HepG2 (cell line): Measurements from ENCODE around the gene DNAAF8. TPM values are rescaled to one million over a fixed set of nuclear protein-coding genes. Genes with fewer than 3 reads are reported as not detected.

Experiments used
- BRCA1 ChIP-seq: sonication (generic); formaldehyde crosslinking; IDR thresholded peaks from 2 replicates; pipeline ENCODE4 v1.4.0; 2020; ENCODE audit warnings: missing genetic modification reagents
- CAMTA2 ChIP-seq: sonication (generic); formaldehyde crosslinking; IDR thresholded peaks from 2 replicates; pipeline ENCODE4 v1.4.0; 2020; ENCODE audit warnings: mild to moderate bottlenecking, missing genetic modification reagents, borderline replicate concordance
- PAX8 ChIP-seq: sonication (generic); formaldehyde crosslinking; IDR thresholded peaks from 2 replicates; pipeline ENCODE4 v1.8.0; 2022; ENCODE audit warnings: mild to moderate bottlenecking, missing genetic modification reagents, borderline replicate concordance
- PHF20 ChIP-seq: sonication (generic); formaldehyde crosslinking; IDR thresholded peaks from 2 replicates; pipeline ENCODE4 v1.5.0; 2020; ENCODE audit warnings: mild to moderate bottlenecking, missing genetic modification reagents
- POGZ ChIP-seq: sonication (generic); formaldehyde crosslinking; IDR thresholded peaks from 2 replicates; pipeline ENCODE4 v1.4.0; 2020; ENCODE audit warnings: mild to moderate bottlenecking, missing genetic modification reagents
- POLR2G ChIP-seq: fragments of 200-400 bp; formaldehyde crosslinking; IDR thresholded peaks from 2 replicates; pipeline ENCODE4 v1.6.1; 2018; ENCODE audit warnings: mild to moderate bottlenecking, low read depth, low read length, moderate library complexity
- RFXAP ChIP-seq: sonication (generic); formaldehyde crosslinking; IDR thresholded peaks from 2 replicates; pipeline ENCODE4 v1.4.0; 2020; ENCODE audit warnings: missing genetic modification reagents, borderline replicate concordance
- SMC3 ChIP-seq: IDR thresholded peaks from 2 replicates; pipeline ENCODE4 v1.6.1; 2011; ENCODE audit warnings: low read length, improper control_type of control experiment
- SOX6 ChIP-seq, 2 experiments: fragments of 450-650 bp in 1 of 2; sonication (generic) in 1 of 2; formaldehyde crosslinking in 1 of 2; IDR thresholded peaks; 2 replicates each; pipeline versions ENCODE4 v1.4.0 to v1.6.1; 2017 to 2020; ENCODE audit warnings: antibody characterized with exemption in 1 of 2, mild to moderate bottlenecking in 1 of 2, missing genetic modification reagents in 1 of 2
- ZBTB38 ChIP-seq: sonication (generic); formaldehyde crosslinking; IDR thresholded peaks from 2 replicates; pipeline ENCODE4 v1.5.1; 2020; ENCODE audit warnings: mild to moderate bottlenecking, missing genetic modification reagents
- ZNF264 ChIP-seq: sonication (generic); formaldehyde crosslinking; IDR thresholded peaks from 2 replicates; pipeline ENCODE4 v1.4.0; 2020; ENCODE audit warnings: missing genetic modification reagents
- ZNF329 ChIP-seq: sonication (generic); formaldehyde crosslinking; IDR thresholded peaks from 2 replicates; pipeline ENCODE4 v1.9.0; 2021; ENCODE audit warnings: low read depth, mild to moderate bottlenecking, missing genetic modification reagents
- ZNF484 ChIP-seq: sonication (generic); formaldehyde crosslinking; IDR thresholded peaks from 2 replicates; pipeline ENCODE4 v1.5.1; 2020; ENCODE audit warnings: mild to moderate bottlenecking, low read depth, missing genetic modification reagents, borderline replicate concordance
- ZNF761 ChIP-seq: sonication (generic); formaldehyde crosslinking; conservative IDR thresholded peaks from 2 replicates; pipeline ENCODE4 v1.4.0; 2020; ENCODE audit warnings: mild to moderate bottlenecking, missing genetic modification reagents
- ZSCAN31 ChIP-seq: sonication (generic); formaldehyde crosslinking; IDR thresholded peaks from 2 replicates; pipeline ENCODE4 v1.5.0; 2020; ENCODE audit warnings: low read depth, mild to moderate bottlenecking, missing genetic modification reagents
- polyA plus RNA-seq, 8 experiments: library from polyadenylated mRNA; depleted of rRNA in 3 of 8; stranded (reverse) in 7 of 8; unstranded in 1 of 8; fragments of >200 nt; fragmentation: Illumina TruSeq in 4 of 8; extraction: Trizol in 4 of 8; gene quantifications; 2 replicates each; pipeline versions ENCODE4 v1.2.1 to v1.2.3, GENCODE V29; 2011 to 2016; ENCODE audit warnings: low read depth in 4 of 8, missing spikeins in 1 of 8, mixed read lengths in 1 of 8; ENCODE audit not compliant: insufficient read depth in 1 of 8
- total RNA-seq, 5 experiments: library from RNA; depleted of rRNA; stranded (reverse); fragments of >200 nt; fragmentation: Illumina TruSeq; extraction: Trizol; gene quantifications; 2 replicates each; pipeline ENCODE4 v1.2.3, GENCODE V29; 2016; ENCODE audit warnings: low read depth in 1 of 5
- TF ChIP-seq, protein P1 (sequence below): IDR thresholded peaks from 2 replicates; pipeline ENCODE4 v1.6.1; 2016; ENCODE audit warnings: mild to moderate bottlenecking, missing biosample characterization, missing genetic modification reagents
- TF ChIP-seq, protein P2 (sequence below): sonication (generic); formaldehyde crosslinking; IDR thresholded peaks from 2 replicates; pipeline ENCODE4 v1.8.1; 2022; ENCODE audit warnings: mild to moderate bottlenecking, missing genetic modification reagents
- TF ChIP-seq, protein P3 (sequence below): sonication (generic); formaldehyde crosslinking; IDR thresholded peaks from 2 replicates; pipeline ENCODE4 v1.4.0; 2020; ENCODE audit warnings: mild to moderate bottlenecking, missing genetic modification reagents
- TF ChIP-seq, protein P4 (sequence below): sonication (generic); formaldehyde crosslinking; conservative IDR thresholded peaks from 2 replicates; pipeline ENCODE4 v1.8.0; 2022; ENCODE audit warnings: mild to moderate bottlenecking, moderate library complexity, missing genetic modification reagents
- TF ChIP-seq, protein P5 (sequence below): sonication (generic); formaldehyde crosslinking; IDR thresholded peaks from 2 replicates; pipeline ENCODE4 v1.5.1; 2020; ENCODE audit warnings: mild to moderate bottlenecking, missing genetic modification reagents, moderate library complexity

The DNAAF8 gene
- total and polyA plus RNA-seq, 2 of the 13 experiments (the other 11 are each of a cell fraction or from before 2014, with no cell fraction given), result 0.44 TPM; not detected in 1

DNA sequence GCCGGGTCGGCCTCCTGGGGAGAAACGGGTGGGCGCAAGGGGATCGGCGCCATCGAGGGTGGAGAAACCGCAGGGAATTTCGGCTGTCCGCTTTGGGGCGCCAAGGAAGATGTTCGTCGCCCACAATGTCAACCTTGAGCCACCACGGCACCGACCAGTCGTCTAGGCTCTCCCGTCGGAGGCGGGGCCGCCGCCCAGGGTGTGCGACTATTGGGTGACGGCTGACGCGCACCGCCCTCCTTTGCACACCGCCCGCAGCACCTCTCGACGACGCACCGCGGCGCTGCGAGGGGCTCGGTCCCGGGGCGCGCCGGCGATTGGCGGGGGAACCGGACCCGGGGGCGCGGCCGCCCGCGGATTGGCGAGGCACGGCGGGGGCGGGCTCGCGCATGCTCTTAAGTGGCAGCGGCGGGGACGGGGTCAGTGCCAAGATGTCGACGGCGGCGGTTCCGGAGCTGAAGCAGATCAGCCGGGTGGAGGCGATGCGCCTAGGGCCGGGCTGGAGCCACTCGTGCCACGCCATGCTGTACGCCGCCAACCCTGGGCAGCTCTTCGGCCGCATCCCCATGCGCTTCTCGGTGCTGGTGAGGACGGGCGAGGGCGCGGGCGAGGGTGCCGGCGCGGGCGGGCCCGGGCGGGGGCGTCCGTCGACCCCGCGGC, 40.9 kb upstream of the DNAAF8 start, which contains the start of gene NUDT16L1 (continued):
- TF ChIP-seq, protein P1, sequence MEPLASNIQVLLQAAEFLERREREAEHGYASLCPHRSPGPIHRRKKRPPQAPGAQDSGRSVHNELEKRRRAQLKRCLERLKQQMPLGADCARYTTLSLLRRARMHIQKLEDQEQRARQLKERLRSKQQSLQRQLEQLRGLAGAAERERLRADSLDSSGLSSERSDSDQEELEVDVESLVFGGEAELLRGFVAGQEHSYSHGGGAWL (CRISPR knock-in tag), result 0 out of 2 replicates have a peak, but pooled peaks have one; percentile 14
- peak; percentile 55 for TF ChIP-seq PHF20 (CRISPR knock-in tag)
- TF ChIP-seq, protein P2, sequence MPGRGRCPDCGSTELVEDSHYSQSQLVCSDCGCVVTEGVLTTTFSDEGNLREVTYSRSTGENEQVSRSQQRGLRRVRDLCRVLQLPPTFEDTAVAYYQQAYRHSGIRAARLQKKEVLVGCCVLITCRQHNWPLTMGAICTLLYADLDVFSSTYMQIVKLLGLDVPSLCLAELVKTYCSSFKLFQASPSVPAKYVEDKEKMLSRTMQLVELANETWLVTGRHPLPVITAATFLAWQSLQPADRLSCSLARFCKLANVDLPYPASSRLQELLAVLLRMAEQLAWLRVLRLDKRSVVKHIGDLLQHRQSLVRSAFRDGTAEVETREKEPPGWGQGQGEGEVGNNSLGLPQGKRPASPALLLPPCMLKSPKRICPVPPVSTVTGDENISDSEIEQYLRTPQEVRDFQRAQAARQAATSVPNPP, result peak; percentile 72; the same call in 1 of the 2 replicates
- TF ChIP-seq SOX6 (IDR thresholded peaks at IDR 0.05), result no peak
- no peak; the same call in 1 of the 2 replicates for TF ChIP-seq SOX6 (CRISPR knock-in tag; IDR thresholded peaks at IDR 0.05)
- peak; percentile 42; the same call in 1 of the 2 replicates for TF ChIP-seq RFXAP (CRISPR knock-in tag)
- TF ChIP-seq, protein P3, sequence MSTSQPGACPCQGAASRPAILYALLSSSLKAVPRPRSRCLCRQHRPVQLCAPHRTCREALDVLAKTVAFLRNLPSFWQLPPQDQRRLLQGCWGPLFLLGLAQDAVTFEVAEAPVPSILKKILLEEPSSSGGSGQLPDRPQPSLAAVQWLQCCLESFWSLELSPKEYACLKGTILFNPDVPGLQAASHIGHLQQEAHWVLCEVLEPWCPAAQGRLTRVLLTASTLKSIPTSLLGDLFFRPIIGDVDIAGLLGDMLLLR (CRISPR knock-in tag), result 0 out of 2 replicates have a peak, but pooled peaks have one; percentile 20
- 0 out of 2 replicates have a peak, but pooled peaks have one; percentile 37 for TF ChIP-seq CAMTA2
- no peak; the same call in 1 of the 2 replicates for TF ChIP-seq ZNF761 (CRISPR knock-in tag)
- peak; percentile 57; the same call in 1 of the 2 replicates for TF ChIP-seq POGZ (CRISPR knock-in tag)
- TF ChIP-seq ZNF484, result no peak
- TF ChIP-seq, protein P4, sequence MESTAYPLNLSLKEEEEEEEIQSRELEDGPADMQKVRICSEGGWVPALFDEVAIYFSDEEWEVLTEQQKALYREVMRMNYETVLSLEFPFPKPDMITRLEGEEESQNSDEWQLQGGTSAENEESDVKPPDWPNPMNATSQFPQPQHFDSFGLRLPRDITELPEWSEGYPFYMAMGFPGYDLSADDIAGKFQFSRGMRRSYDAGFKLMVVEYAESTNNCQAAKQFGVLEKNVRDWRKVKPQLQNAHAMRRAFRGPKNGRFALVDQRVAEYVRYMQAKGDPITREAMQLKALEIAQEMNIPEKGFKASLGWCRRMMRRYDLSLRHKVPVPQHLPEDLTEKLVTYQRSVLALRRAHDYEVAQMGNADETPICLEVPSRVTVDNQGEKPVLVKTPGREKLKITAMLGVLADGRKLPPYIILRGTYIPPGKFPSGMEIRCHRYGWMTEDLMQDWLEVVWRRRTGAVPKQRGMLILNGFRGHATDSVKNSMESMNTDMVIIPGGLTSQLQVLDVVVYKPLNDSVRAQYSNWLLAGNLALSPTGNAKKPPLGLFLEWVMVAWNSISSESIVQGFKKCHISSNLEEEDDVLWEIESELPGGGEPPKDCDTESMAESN (CRISPR knock-in tag), result no peak; the same call in 1 of the 2 replicates
- no peak for TF ChIP-seq ZNF264 (CRISPR knock-in tag)
- peak; percentile 64; the same call in 1 of the 2 replicates for TF ChIP-seq ZNF329 (CRISPR knock-in tag)
- TF ChIP-seq PAX8, result no peak
- TF ChIP-seq SMC3, result no peak
- TF ChIP-seq ZSCAN31, result peak; percentile 36; the same call in 1 of the 2 replicates
- peak; percentile 82 for TF ChIP-seq POLR2G
- TF ChIP-seq, protein P5, sequence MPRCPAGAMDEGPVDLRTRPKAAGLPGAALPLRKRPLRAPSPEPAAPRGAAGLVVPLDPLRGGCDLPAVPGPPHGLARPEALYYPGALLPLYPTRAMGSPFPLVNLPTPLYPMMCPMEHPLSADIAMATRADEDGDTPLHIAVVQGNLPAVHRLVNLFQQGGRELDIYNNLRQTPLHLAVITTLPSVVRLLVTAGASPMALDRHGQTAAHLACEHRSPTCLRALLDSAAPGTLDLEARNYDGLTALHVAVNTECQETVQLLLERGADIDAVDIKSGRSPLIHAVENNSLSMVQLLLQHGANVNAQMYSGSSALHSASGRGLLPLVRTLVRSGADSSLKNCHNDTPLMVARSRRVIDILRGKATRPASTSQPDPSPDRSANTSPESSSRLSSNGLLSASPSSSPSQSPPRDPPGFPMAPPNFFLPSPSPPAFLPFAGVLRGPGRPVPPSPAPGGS (CRISPR knock-in tag), result no peak
- TF ChIP-seq ZBTB38 (CRISPR knock-in tag), result peak; percentile 17; the same call in 1 of the 2 replicates
- TF ChIP-seq BRCA1, result no peak
